Coronary artery (tissue), 2 donors: Measurements from ENCODE around the gene ZNRF2.

ENCODE experiments used
- DNase-seq: peaks from one replicate; pipeline ENCODE4 v3.0.0-alpha.2; 2017; ENCODE audit warnings: low spot score
- H3K27ac ChIP-seq, 2 donors: fragments of 200-600 bp; sonication (generic); one replicate each; pipeline ENCODE4 v1.5.1; 2016 to 2019
- H3K4me3 ChIP-seq: fragments of 200-600 bp; sonication (generic); 2 replicates; pipeline ENCODE4 v1.5.1; 2016; ENCODE audit warnings: mild to moderate bottlenecking, moderate library complexity
- TF ChIP-seq, protein P1 (sequence below): fragments of 200-600 bp; sonication (generic); IDR thresholded peaks from one replicate; pipeline ENCODE4 v1.5.1; 2019; ENCODE audit warnings: antibody characterized with exemption

The ZNRF2 gene

DNA sequence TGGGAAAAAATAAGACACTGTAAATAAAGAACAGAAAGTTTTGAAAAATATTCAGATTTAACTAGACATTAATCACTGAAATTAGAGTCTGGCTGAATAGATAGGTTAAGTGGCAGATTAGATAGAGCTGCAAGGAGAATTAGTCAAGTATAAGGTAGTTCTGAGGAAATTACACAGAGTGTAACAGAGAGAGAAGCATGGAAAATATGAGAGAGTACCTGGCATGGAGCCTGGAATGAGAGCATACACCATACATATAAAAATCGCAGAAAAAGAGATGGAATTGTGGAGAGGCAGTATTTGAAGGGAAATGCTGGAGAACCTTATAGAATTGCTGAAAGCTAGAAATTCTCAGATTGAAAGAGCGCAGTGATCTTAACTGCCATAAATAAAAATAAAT lies 46.9 kb downstream of the ZNRF2 start:
- TF ChIP-seq, protein P1, sequence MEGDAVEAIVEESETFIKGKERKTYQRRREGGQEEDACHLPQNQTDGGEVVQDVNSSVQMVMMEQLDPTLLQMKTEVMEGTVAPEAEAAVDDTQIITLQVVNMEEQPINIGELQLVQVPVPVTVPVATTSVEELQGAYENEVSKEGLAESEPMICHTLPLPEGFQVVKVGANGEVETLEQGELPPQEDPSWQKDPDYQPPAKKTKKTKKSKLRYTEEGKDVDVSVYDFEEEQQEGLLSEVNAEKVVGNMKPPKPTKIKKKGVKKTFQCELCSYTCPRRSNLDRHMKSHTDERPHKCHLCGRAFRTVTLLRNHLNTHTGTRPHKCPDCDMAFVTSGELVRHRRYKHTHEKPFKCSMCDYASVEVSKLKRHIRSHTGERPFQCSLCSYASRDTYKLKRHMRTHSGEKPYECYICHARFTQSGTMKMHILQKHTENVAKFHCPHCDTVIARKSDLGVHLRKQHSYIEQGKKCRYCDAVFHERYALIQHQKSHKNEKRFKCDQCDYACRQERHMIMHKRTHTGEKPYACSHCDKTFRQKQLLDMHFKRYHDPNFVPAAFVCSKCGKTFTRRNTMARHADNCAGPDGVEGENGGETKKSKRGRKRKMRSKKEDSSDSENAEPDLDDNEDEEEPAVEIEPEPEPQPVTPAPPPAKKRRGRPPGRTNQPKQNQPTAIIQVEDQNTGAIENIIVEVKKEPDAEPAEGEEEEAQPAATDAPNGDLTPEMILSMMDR, result no peak
- H3K4me3 ChIP-seq, result no peak overlapping the region
- DNase-seq, result no peak
- no peak overlapping the region for H3K27ac ChIP-seq

DNA sequence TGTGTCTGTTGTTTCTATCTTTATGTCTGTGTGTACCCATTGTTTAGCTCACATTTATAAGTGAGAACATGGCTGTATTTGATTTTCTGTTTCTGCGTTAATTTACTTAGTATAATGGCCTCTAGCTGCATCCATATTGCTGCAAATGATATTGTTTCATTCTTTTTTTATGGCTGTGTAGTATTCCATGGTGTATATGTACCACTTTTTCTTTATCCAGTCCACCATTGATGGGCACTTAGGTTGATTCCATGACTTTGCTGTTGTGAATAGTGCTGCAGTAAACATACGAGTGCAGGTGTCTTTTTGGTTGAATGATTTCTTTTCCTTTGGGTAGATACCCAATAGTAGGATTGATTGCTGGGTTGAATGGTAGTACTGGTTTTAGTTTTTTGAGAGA lies 48.2 kb downstream of the ZNRF2 start:
- Histone ChIP-seq H3K27ac (no peak overlapping the region), H3K4me3 (no peak overlapping the region)
- DNase-seq, result no peak
- TF ChIP-seq, protein P1, result no peak

DNA sequence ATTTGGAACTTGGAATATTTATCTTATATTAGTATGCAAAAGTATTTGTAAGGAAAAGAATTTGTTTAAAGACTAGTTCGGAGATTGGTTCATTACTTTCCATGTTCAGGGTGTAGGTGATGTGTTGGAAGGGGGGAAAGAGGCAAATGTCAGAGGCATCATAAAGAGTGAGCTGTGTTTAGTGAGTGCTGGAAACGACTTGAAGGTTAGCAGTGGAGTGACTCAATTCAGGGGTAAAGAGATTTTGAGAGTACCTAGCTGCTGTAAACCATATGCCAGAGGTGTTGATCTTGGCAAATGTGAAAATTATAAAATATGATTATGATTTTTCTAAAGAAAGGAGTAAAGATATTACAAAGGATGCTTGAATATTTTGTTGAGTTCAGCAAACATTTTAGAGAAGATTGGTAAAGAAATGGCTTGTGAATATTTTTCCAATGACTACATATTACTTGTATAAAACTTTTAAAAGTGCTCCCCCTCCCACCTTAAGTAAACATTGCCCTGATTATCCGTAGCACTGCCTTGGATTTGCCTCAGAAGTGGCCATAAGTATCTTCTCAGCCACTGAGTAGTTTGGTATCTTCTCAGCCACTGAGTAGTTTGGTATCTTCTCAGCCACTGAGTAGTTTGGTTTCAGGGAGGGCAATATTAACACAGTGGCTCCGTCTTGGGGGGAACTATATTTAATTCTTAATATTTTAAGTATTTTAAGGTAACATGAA lies 51.5 kb downstream of the ZNRF2 start:
- TF ChIP-seq, protein P1, result no peak
- DNase-seq, result no peak
- H3K27ac ChIP-seq, result no peak overlapping the region
- H3K4me3 ChIP-seq, result no peak overlapping the region

DNA sequence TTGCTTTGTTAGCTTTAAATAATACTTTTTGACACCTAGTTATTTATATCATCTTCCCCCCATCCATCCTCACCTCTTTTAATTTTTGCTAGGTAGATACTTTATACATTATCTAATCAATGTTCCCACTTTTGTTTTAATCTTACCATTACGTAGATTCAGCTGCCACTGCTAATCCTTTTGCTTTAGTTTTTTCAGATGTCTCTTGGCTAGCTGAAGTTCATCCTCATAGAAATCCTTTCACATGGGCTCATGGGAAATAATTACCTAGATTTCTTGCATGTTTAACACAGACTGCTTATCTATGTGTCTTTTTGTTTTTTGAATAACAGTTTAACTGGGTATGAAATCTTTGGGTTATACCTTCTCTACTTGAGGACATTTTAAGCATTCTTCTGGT lies 60.1 kb downstream of the ZNRF2 start:
- DNase-seq, result no peak
- TF ChIP-seq, protein P1, result no peak
- Histone ChIP-seq H3K4me3 (no peak overlapping the region), H3K27ac (no peak overlapping the region)

DNA sequence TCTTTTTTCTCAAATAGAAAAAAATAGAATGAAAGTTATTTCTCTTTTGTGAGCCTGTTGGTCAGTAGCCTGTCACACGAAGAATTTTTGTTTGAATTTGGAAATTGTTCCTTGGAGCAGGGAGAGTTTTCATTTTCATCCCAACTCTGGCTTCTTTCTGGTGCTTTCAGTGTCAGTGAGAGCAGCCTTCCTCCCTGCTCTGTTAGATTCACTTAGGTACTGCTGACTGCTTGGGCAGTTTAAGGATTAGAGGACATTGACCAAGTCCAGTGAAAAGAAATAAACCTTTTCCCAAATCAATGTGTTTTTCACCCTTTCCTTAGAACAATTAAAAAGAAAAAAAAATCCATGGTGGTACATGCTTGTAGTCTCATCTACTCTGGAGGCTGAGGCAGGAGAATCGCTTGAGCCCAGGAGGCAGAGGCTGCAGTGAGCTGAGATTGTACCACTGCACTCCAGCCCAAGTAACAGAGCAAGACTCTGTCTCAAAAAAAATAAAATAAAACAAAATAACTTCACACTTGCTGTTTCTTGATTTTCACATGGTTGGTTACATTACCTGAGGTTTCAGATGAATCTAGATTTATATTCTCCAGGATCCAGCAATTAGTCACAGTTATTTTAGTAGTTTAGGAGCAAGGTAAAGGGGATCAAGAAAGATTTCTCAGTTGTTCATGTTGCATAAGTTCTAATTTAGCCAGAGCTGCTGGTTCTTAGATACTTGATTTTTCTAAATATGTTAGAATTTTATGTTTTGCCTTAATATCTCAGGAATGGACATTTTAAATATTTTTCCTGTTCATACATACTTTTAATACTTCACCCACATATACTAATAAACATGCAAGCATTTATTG lies 63.1 kb downstream of the ZNRF2 start:
- DNase-seq, result no peak
- no peak overlapping the region for H3K4me3 ChIP-seq
- TF ChIP-seq, protein P1, result no peak
- no peak overlapping the region for H3K27ac ChIP-seq

DNA sequence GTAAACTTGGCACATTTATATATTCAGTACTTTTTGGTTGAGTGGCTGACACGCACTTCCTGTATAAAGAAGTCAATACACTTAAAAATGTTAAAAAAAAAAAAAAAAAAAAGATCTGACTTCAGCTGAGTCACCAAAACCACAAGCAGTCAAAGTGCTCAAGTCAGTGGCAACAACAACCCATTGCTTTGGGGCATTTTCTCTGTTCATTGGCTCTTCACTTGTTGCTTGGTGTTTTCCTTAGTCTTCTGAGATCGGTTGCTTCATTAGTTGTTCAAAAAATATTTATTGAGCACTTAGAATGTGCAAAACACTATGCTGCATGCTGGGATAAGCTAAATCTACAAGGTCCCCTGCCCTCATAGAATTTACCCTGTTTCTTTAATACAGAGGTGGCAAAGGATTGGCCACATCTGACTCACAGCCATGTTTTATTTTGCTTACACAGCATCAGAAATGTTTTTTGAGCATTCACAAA lies 63.7 kb downstream of the ZNRF2 start:
- no peak for DNase-seq
- TF ChIP-seq, protein P1, result no peak
- Histone ChIP-seq H3K27ac (peak overlapping the region; percentile 17 to 61), H3K4me3 (no peak overlapping the region)
